HFFc6 (cell line): ENCODE measurements around the gene GFPT2. TPM values are rescaled to one million over a fixed set of nuclear protein-coding genes. Genes with fewer than 3 reads are reported as not detected.
A peak's percentile ranks its signal among the peaks of the same experiment; 100 is the strongest.

Source experiments
- DNase-seq: peaks from one replicate; pipeline ENCODE4 v3.0.0-alpha.2; 2018
- H3K27ac Mint-ChIP-seq: 2 replicates; pipeline ENCODE4 v1.8.0; 2020; ENCODE audit warnings: mild to moderate bottlenecking, mixed read lengths
- H3K27me3 Mint-ChIP-seq: 2 replicates; pipeline ENCODE4 v1.8.0; 2021; ENCODE audit warnings: mild to moderate bottlenecking, moderate library complexity, mixed read lengths; ENCODE audit not compliant: insufficient read depth
- H3K36me3 Mint-ChIP-seq: 2 replicates; pipeline ENCODE4 v1.8.0; 2021; ENCODE audit warnings: low read depth, mixed read lengths
- H3K4me1 Mint-ChIP-seq: 2 replicates; pipeline ENCODE4 v1.8.0; 2020; ENCODE audit warnings: low read depth, mixed read lengths
- H3K4me3 Mint-ChIP-seq: 2 replicates; pipeline ENCODE4 v1.8.0; 2020; ENCODE audit warnings: mild to moderate bottlenecking, moderate library complexity, mixed read lengths
- H3K9me3 Mint-ChIP-seq: 2 replicates; pipeline ENCODE4 v1.8.0; 2020; ENCODE audit warnings: mild to moderate bottlenecking, mixed read lengths
- total RNA-seq, 6 experiments: library from RNA; stranded (reverse); fragmentation: NEBNext Ultra II Directional; extraction: Animal tissue kit (Norgen Biotek cat#: 25700); gene quantifications; 2 replicates in 1 of 6; 3 replicates in 5 of 6; pipeline ENCODE4 v1.2.3, GENCODE V29; 2021
- TF ChIP-seq, protein P1 (sequence below): fragments of 200-600 bp; sonication (generic); IDR thresholded peaks from 2 replicates; pipeline ENCODE4 v1.5.0; 2021; ENCODE audit warnings: antibody characterized with exemption, mild to moderate bottlenecking

GFPT2 gene
- total RNA-seq, 6 experiments from 2014 or later, result 0.54 to 3.8 (median 1.1) TPM

DNA sequence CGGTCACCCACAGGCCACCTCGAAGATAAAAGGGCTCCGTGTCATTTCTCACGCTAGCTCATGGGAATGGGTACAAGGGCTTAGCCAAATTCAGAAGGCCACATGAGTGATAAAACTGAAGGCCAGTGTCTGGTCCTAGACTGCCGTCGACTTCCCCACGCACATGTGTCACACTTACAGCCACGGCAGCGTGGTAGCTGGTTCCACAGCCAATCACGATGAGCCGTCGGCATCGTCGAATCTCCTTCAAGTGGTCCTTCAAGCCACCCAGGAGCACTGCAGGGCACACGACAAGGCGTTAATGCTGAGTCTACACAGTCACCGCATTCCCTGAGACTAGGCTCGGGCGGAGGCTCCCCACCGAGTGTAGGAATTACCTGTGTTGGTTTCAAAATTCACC, 36.5 kb downstream of the GFPT2 start:
- TF ChIP-seq, protein P1, sequence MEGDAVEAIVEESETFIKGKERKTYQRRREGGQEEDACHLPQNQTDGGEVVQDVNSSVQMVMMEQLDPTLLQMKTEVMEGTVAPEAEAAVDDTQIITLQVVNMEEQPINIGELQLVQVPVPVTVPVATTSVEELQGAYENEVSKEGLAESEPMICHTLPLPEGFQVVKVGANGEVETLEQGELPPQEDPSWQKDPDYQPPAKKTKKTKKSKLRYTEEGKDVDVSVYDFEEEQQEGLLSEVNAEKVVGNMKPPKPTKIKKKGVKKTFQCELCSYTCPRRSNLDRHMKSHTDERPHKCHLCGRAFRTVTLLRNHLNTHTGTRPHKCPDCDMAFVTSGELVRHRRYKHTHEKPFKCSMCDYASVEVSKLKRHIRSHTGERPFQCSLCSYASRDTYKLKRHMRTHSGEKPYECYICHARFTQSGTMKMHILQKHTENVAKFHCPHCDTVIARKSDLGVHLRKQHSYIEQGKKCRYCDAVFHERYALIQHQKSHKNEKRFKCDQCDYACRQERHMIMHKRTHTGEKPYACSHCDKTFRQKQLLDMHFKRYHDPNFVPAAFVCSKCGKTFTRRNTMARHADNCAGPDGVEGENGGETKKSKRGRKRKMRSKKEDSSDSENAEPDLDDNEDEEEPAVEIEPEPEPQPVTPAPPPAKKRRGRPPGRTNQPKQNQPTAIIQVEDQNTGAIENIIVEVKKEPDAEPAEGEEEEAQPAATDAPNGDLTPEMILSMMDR, result no peak
- no peak overlapping the region for H3K4me3 Mint-ChIP-seq
- no peak overlapping the region for H3K27ac Mint-ChIP-seq
- H3K27me3 Mint-ChIP-seq, result peaks cover 3% of the 10 kb centered on the region
- DNase-seq, result no peak
- peaks cover 12% of the 10 kb centered on the region for H3K36me3 Mint-ChIP-seq
- no peaks in the 10 kb centered on the region for H3K4me1 Mint-ChIP-seq
- H3K9me3 Mint-ChIP-seq, result peaks cover 3% of the 10 kb centered on the region; the same call in 1 of the 2 replicates

GRCh38 chr5:180315762-180316212, 37.3 kb downstream of the GFPT2 start:
- no peak for DNase-seq
- H3K4me1 Mint-ChIP-seq, result no peaks in the 10 kb centered on the region
- no peak overlapping the region for H3K4me3 Mint-ChIP-seq
- H3K27ac Mint-ChIP-seq, result no peak overlapping the region
- TF ChIP-seq, protein P1, result peak; percentile 91
- H3K27me3 Mint-ChIP-seq, result peaks cover 3% of the 10 kb centered on the region
- peaks cover 14% of the 10 kb centered on the region for H3K36me3 Mint-ChIP-seq
- peaks cover 5% of the 10 kb centered on the region; the same call in 1 of the 2 replicates for H3K9me3 Mint-ChIP-seq

GRCh38 chr5:180313677-180314505, 39.2 kb downstream of the GFPT2 start:
- Mint-ChIP-seq H3K4me3 (no peak overlapping the region), H3K27ac (no peak overlapping the region), H3K9me3 (peaks cover 5% of the 10 kb centered on the region; the same call in 1 of the 2 replicates), H3K4me1 (no peaks in the 10 kb centered on the region), H3K27me3 (peaks cover 2% of the 10 kb centered on the region; the same call in 1 of the 2 replicates), H3K36me3 (peaks cover 6% of the 10 kb centered on the region)
- DNase-seq, result no peak
- TF ChIP-seq, protein P1, result no peak

DNA sequence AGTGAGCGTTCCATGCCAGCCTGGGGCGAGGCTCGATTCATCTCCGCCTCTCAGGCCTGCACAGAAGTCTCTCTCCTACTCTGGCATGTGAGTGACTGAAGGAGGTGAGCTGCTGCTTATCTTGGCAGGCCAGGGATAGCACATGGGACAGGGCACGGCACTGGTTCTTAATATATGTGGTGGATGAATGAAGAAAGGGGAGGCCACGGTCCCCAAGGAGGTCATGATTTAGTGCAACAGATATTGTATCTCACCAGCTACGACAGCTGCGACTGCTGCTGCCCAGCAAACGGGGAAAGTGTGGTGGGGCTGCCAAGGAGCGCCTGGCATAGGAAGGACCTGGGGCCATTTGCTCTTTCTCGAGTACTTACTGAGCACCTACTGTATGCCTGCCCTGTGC, 41.9 kb downstream of the GFPT2 start:
- Mint-ChIP-seq H3K27me3 (0 out of 2 replicates have a peak, but pooled peaks cover 3% of the 10 kb centered on the region), H3K36me3 (peaks cover 5% of the 10 kb centered on the region; the same call in 1 of the 2 replicates), H3K4me1 (no peaks in the 10 kb centered on the region), H3K9me3 (peaks cover 5% of the 10 kb centered on the region; the same call in 1 of the 2 replicates), H3K27ac (no peak overlapping the region), H3K4me3 (no peak overlapping the region)
- DNase-seq, result no peak
- TF ChIP-seq, protein P1, result no peak

GRCh38 chr5:180306796-180307195, 46.3 kb downstream of the GFPT2 start:
- no peak for DNase-seq
- H3K4me1 Mint-ChIP-seq, result no peaks in the 10 kb centered on the region
- no peak overlapping the region for H3K4me3 Mint-ChIP-seq
- TF ChIP-seq, protein P1, result no peak
- H3K27ac Mint-ChIP-seq, result no peak overlapping the region
- peaks cover 4% of the 10 kb centered on the region; the same call in 1 of the 2 replicates for H3K9me3 Mint-ChIP-seq
- H3K36me3 Mint-ChIP-seq, result peaks cover 4% of the 10 kb centered on the region; the same call in 1 of the 2 replicates
- peaks cover 7% of the 10 kb centered on the region for H3K27me3 Mint-ChIP-seq
